ENCODE measurements around the gene GIMAP7.

GIMAP7 gene

GRCh38 chr7:150519310-150519709, 4.6 kb downstream of the GIMAP7 start:
- no peak for TF ChIP-seq CTCF (IDR thresholded peaks at IDR 0.05)

- TF ChIP-seq CTCF (IDR thresholded peaks at IDR 0.05) = no peak
Observed at GRCh38 chr7:150520145-150520544, 5.5 kb downstream of the GIMAP7 start.

- TF ChIP-seq CTCF (IDR thresholded peaks at IDR 0.05) = no peak
Observed at GRCh38 chr7:150524018-150524417, 9.3 kb downstream of the GIMAP7 start.

GRCh38 chr7:150531704-150532103, 17.0 kb downstream of the GIMAP7 start:
- TF ChIP-seq CTCF (IDR thresholded peaks at IDR 0.05) = no peak

GRCh38 chr7:150538259-150538658, 23.6 kb downstream of the GIMAP7 start:
- no peak for TF ChIP-seq CTCF (IDR thresholded peaks at IDR 0.05)

- TF ChIP-seq CTCF (IDR thresholded peaks at IDR 0.05) = no peak
Observed at GRCh38 chr7:150553163-150553562, 38.5 kb downstream of the GIMAP7 start.

GRCh38 chr7:150556521-150557138, 42.0 kb downstream of the GIMAP7 start:
- TF ChIP-seq CTCF (IDR thresholded peaks at IDR 0.05) = no peak

GRCh38 chr7:150560486-150560885, 45.8 kb downstream of the GIMAP7 start:
- TF ChIP-seq CTCF (IDR thresholded peaks at IDR 0.05) = no peak

Measured in LNCAP (cell line).